IMR-90 (cell line): ENCODE results near the gene PDGFC. TPM values are rescaled to one million over a fixed set of nuclear protein-coding genes. Genes with fewer than 3 reads are reported as not detected.

ENCODE experiments used
- ATAC-seq: fragments of 200-7000 bp; cut with Tn5 transposase; 2 replicates; pipeline ENCODE4 v1.9.1; 2020; ENCODE audit warnings: low read depth, mild to moderate bottlenecking, moderate library complexity
- BruUV-seq: library from RNA; stranded (reverse); fragments of 400-500 nt; replicated peaks from 2 replicates; lab custom pipeline; 2021; lab: Mats Ljungman, UMichigan
- CTCF ChIA-PET: fragments of 300-600 bp; formaldehyde crosslinking; extraction: SDS; loops from one replicate; lab custom pipeline; 2021; ENCODE audit warnings: antibody characterized with exemption; lab: Yijun Ruan, JAX
- POLR2A ChIA-PET: fragments of 300-600 bp; sonication (Branson Sonifier 250); formaldehyde crosslinking; loops from one replicate; lab custom pipeline; 2022; ENCODE audit warnings: antibody characterized with exemption; ENCODE audit not compliant: unreplicated experiment; lab: Charles Lee
- DNase-seq: peaks from one replicate; pipeline ENCODE4 v3.0.0; 2013
- H2AFZ ChIP-seq: replicated peaks from 2 replicates; pipeline ENCODE3; 2013; ENCODE audit warnings: low read length, mild to moderate bottlenecking; ENCODE audit not compliant: poor library complexity
- H2AK5ac ChIP-seq: 2 replicates; pipeline ENCODE4 v1.6.1; 2013; ENCODE audit warnings: low read depth, low read length, inconsistent platforms
- H2AK9ac ChIP-seq: replicated peaks from 2 replicates; pipeline ENCODE3; 2013; ENCODE audit warnings: mild to moderate bottlenecking, low read depth, low read length, moderate library complexity; ENCODE audit not compliant: poor library complexity
- H2BK120ac ChIP-seq: 2 replicates; pipeline ENCODE4 v1.6.1; 2013; ENCODE audit warnings: low read depth, low read length, inconsistent platforms
- H2BK15ac ChIP-seq: 3 replicates; pipeline ENCODE4 v1.6.1; 2013; ENCODE audit warnings: low read depth, low read length, inconsistent platforms
- H2BK20ac ChIP-seq: 2 replicates; pipeline ENCODE4 v1.6.1; 2013; ENCODE audit warnings: low read depth, mild to moderate bottlenecking, inconsistent platforms, low read length, moderate library complexity
- H2BK5ac ChIP-seq: 2 replicates; pipeline ENCODE4 v1.6.1; 2013; ENCODE audit warnings: mild to moderate bottlenecking, low read depth, low read length, inconsistent platforms; ENCODE audit not compliant: poor library complexity, severe bottlenecking
- H3K14ac ChIP-seq: replicated peaks from 2 replicates; pipeline ENCODE4 v1.6.1; 2013; ENCODE audit warnings: low read depth, low read length, inconsistent platforms
- H3K18ac ChIP-seq: 2 replicates; pipeline ENCODE4 v1.6.1; 2013; ENCODE audit warnings: low read depth, low read length, control low read depth
- H3K23ac ChIP-seq: 2 replicates; pipeline ENCODE4 v1.6.1; 2013; ENCODE audit warnings: low read depth, low read length, inconsistent platforms
- H3K27ac ChIP-seq: 2 replicates; pipeline ENCODE4 v1.5.1; 2013; ENCODE audit warnings: mild to moderate bottlenecking, control low read depth, low read length; ENCODE audit not compliant: insufficient read depth
- H3K27me3 ChIP-seq: 2 replicates; pipeline ENCODE4 v1.6.1; 2013; ENCODE audit warnings: low read length; ENCODE audit not compliant: control insufficient read depth, insufficient read depth
- H3K36me3 ChIP-seq: 2 replicates; pipeline ENCODE4 v1.6.1; 2013; ENCODE audit warnings: low read length, mixed read lengths; ENCODE audit not compliant: control insufficient read depth, insufficient read depth
- H3K4ac ChIP-seq: 2 replicates; pipeline ENCODE4 v1.6.1; 2013; ENCODE audit warnings: low read depth, low read length, inconsistent platforms
- H3K4me1 ChIP-seq: 2 replicates; pipeline ENCODE4 v1.6.1; 2013; ENCODE audit warnings: low read length, mixed read lengths; ENCODE audit not compliant: control insufficient read depth, insufficient read depth
- H3K4me2 ChIP-seq: 2 replicates; pipeline ENCODE4 v1.6.1; 2013; ENCODE audit warnings: low read depth, mild to moderate bottlenecking, control low read depth, low read length, moderate library complexity
- H3K4me3 ChIP-seq: 2 replicates; pipeline ENCODE4 v1.5.1; 2013; ENCODE audit warnings: low read depth, mild to moderate bottlenecking, control low read depth, low read length, moderate library complexity; ENCODE audit not compliant: insufficient read depth
- H3K56ac ChIP-seq: 2 replicates; pipeline ENCODE4 v1.6.1; 2013; ENCODE audit warnings: low read length, inconsistent platforms; ENCODE audit not compliant: insufficient read depth; ENCODE audit errors: extremely low read depth
- H3K79me1 ChIP-seq, 2 experiments: 2 replicates each; pipeline ENCODE4 v1.6.1; 2013; ENCODE audit warnings: low read length in 2 of 2, inconsistent platforms in 1 of 2, low read depth in 1 of 2
- H3K9ac ChIP-seq: 2 replicates; pipeline ENCODE4 v1.6.1; 2013; ENCODE audit warnings: low read depth, low read length, control low read depth
- H3K9me1 ChIP-seq: 2 replicates; pipeline ENCODE4 v1.6.1; 2013; ENCODE audit warnings: low read length, inconsistent platforms; ENCODE audit not compliant: insufficient read depth
- H3K9me3 ChIP-seq: 2 replicates; pipeline ENCODE4 v1.6.1; 2013; ENCODE audit warnings: low read length; ENCODE audit not compliant: control insufficient read depth, insufficient read depth
- H4K20me1 ChIP-seq: 2 replicates; pipeline ENCODE4 v1.6.1; 2013; ENCODE audit warnings: low read length, inconsistent platforms; ENCODE audit not compliant: insufficient read depth
- H4K5ac ChIP-seq: 2 replicates; pipeline ENCODE4 v1.6.1; 2013; ENCODE audit warnings: mild to moderate bottlenecking, low read depth, low read length, control low read depth
- H4K8ac ChIP-seq, 2 experiments: 2 replicates each; pipeline ENCODE4 v1.6.1; 2013; ENCODE audit warnings: low read depth in 2 of 2, low read length in 2 of 2, control low read depth in 1 of 2, inconsistent platforms in 1 of 2
- H4K91ac ChIP-seq: 2 replicates; pipeline ENCODE4 v1.6.1; 2013; ENCODE audit warnings: low read depth, low read length, inconsistent platforms; ENCODE audit not compliant: insufficient read depth
- BHLHE40 ChIP-seq: fragments of 150-350 bp; IDR thresholded peaks from 2 replicates; pipeline ENCODE4 v1.6.1; 2016; ENCODE audit warnings: mild to moderate bottlenecking, low read depth, low read length
- CEBPB ChIP-seq: IDR thresholded peaks from 2 replicates; pipeline ENCODE4 v1.6.1; 2012; ENCODE audit warnings: low read depth, low read length, improper control_type of control experiment
- CHD1 ChIP-seq: IDR thresholded peaks from 2 replicates; pipeline ENCODE4 v1.6.1; 2012; ENCODE audit warnings: low read depth, low read length, improper control_type of control experiment
- CTCF ChIP-seq: conservative IDR thresholded peaks from 2 replicates; pipeline ENCODE4 v1.5.1; 2012; ENCODE audit warnings: mild to moderate bottlenecking, low read depth, low read length, improper control_type of control experiment
- ELK1 ChIP-seq: fragments of 150-350 bp; IDR thresholded peaks from 2 replicates; pipeline ENCODE4 v1.6.1; 2016; ENCODE audit warnings: low read depth, mild to moderate bottlenecking, low read length, moderate library complexity, borderline replicate concordance
- FOS ChIP-seq: fragments of 150-350 bp; IDR thresholded peaks from 2 replicates; pipeline ENCODE4 v1.6.1; 2016; ENCODE audit warnings: low read depth, low read length
- MAFK ChIP-seq: IDR thresholded peaks from 2 replicates; pipeline ENCODE4 v1.6.1; 2012; ENCODE audit warnings: low read depth, low read length, improper control_type of control experiment
- MAZ ChIP-seq: IDR thresholded peaks from 2 replicates; pipeline ENCODE4 v1.6.1; 2012; ENCODE audit warnings: low read depth, mild to moderate bottlenecking, low read length, improper control_type of control experiment, moderate library complexity, borderline replicate concordance
- MXI1 ChIP-seq: IDR thresholded peaks from 2 replicates; pipeline ENCODE4 v1.6.1; 2012; ENCODE audit warnings: low read depth, mild to moderate bottlenecking, low read length, moderate library complexity, borderline replicate concordance
- NFE2L2 ChIP-seq: fragments of 150-350 bp; IDR thresholded peaks from 2 replicates; pipeline ENCODE4 v1.6.1; 2016; ENCODE audit warnings: low read depth, mild to moderate bottlenecking, low read length
- POLR2A ChIP-seq: IDR thresholded peaks from 2 replicates; pipeline ENCODE4 v1.6.1; 2012; ENCODE audit warnings: mild to moderate bottlenecking, low read depth, low read length
- RCOR1 ChIP-seq: IDR thresholded peaks from 2 replicates; pipeline ENCODE4 v1.6.1; 2012; ENCODE audit warnings: mild to moderate bottlenecking, low read length, improper control_type of control experiment; ENCODE audit not compliant: insufficient replicate concordance
- RFX5 ChIP-seq: IDR thresholded peaks from 2 replicates; pipeline ENCODE4 v1.8.0; 2012; ENCODE audit warnings: low read depth, mild to moderate bottlenecking, low read length, moderate library complexity
- SMC3 ChIP-seq: fragments of 150-350 bp; IDR thresholded peaks from 2 replicates; pipeline ENCODE4 v1.6.1; 2016; ENCODE audit warnings: low read depth, mild to moderate bottlenecking, antibody characterized with exemption, low read length, moderate library complexity
- USF2 ChIP-seq: fragments of 150-350 bp; IDR thresholded peaks from 2 replicates; pipeline ENCODE4 v1.6.1; 2017; ENCODE audit warnings: mild to moderate bottlenecking, antibody characterized with exemption, low read length, low read depth
- WGBS, 2 experiments: methylation state at CpG; one replicate each; pipeline versions ENCODE4 v1.1.5 to v1.1.7; 2013; ENCODE audit warnings: missing lambda C conversion rate in 2 of 2; ENCODE audit not compliant: insufficient read length in 1 of 2; ENCODE audit errors: extremely low coverage in 2 of 2; 5-methylcytosine and 5-hydroxymethylcytosine counted together
- dilution Hi-C: fragments of 300-500 bp; cut with HindIII; formaldehyde crosslinking; loops from one replicate; pipeline ENCODE4 v1.14.3; 2018; ENCODE audit warnings: low sequenced_read_pairs; ENCODE audit not compliant: unreplicated experiment
- in situ Hi-C: fragments of 300-500 bp; cut with MboI; formaldehyde crosslinking; loops from 3 replicates; pipeline ENCODE4 v1.14.3; 2019; ENCODE audit warnings: low sequenced_read_pairs, inconsistent platforms, mixed read lengths
- intact Hi-C: fragments of 100-400 bp; cut with micrococcal nuclease; formaldehyde crosslinking; loops from 2 replicates; pipeline ENCODE4 v1.10.0; 2022
- polyA plus RNA-seq, 3 experiments: library from polyadenylated mRNA; depleted of rRNA; stranded (reverse); fragments of >200 nt; gene quantifications; 2 replicates each; pipeline ENCODE4 v1.2.3, GENCODE V29; 2012; ENCODE audit warnings: low replicate concordance in 1 of 3
- total RNA-seq: library from RNA; depleted of rRNA; stranded (reverse); fragments of >200 nt; gene quantifications from 2 replicates; pipeline ENCODE4 v1.2.3, GENCODE V29; 2012

PDGFC gene
- total and polyA plus RNA-seq, 2 of the 4 experiments (the other 2 are of a cell fraction): 19.8 to 90.7 TPM

GRCh38 chr4:156725257-156725656 lies 246.3 kb downstream of the PDGFC start:
- no peaks in the 10 kb centered on the region for H3K36me3 ChIP-seq
- no peak overlapping the region for H3K4me3 ChIP-seq
- in situ Hi-C loops (no loop called here), dilution Hi-C loops (no loop called here), intact Hi-C loops (no loop called here)
- ChIA-PET CTCF (no interaction called here), POLR2A (no interaction called here)
- H4K8ac ChIP-seq: no peak overlapping the region
- no peak overlapping the region for H3K4ac ChIP-seq
- no peak overlapping the region for H2BK15ac ChIP-seq
- no peak overlapping the region for H3K4me2 ChIP-seq
- H3K9me3 ChIP-seq: peaks cover 3% of the 10 kb centered on the region; the same call in 1 of the 2 replicates
- no peak overlapping the region for H2BK5ac ChIP-seq
- no peaks in the 10 kb centered on the region for H3K9me1 ChIP-seq
- H2BK120ac ChIP-seq: no peak overlapping the region
- no peak overlapping the region for H3K23ac ChIP-seq
- no peak overlapping the region for H3K27ac ChIP-seq
- no peak overlapping the region for H3K18ac ChIP-seq
- no peak overlapping the region for H3K14ac ChIP-seq
- no peak overlapping the region for H2AK9ac ChIP-seq
- no peaks in the 10 kb centered on the region for H3K4me1 ChIP-seq
- H3K27me3 ChIP-seq: no peaks in the 10 kb centered on the region
- no TSS peak for BruUV-seq
- no peak overlapping the region for H2BK20ac ChIP-seq
- ATAC-seq (no peak), DNase-seq (no peak)
- 86% methylated on average over 1 of the region's 2 CpGs; no CpG with 5 or more reads in 1 of the 2 experiments for WGBS, 2 experiments
- no peaks in the 10 kb centered on the region for H4K20me1 ChIP-seq
- H3K56ac ChIP-seq: no peak overlapping the region
- no peak for TF ChIP-seq MXI1
- no peak for TF ChIP-seq CEBPB
- TF ChIP-seq FOS: no peak
- no peak for TF ChIP-seq CTCF
- TF ChIP-seq POLR2A: no peak
- no peak for TF ChIP-seq USF2
- TF ChIP-seq SMC3: no peak
- TF ChIP-seq MAFK: no peak
- no peak for TF ChIP-seq CHD1
- TF ChIP-seq NFE2L2: no peak
- no peak for TF ChIP-seq BHLHE40
- TF ChIP-seq RFX5: no peak
- TF ChIP-seq RCOR1: no peak
- no peak for TF ChIP-seq MAZ
- TF ChIP-seq ELK1: no peak
- H2AFZ ChIP-seq: no peak overlapping the region
- no peak overlapping the region for H4K91ac ChIP-seq
- H3K79me1 ChIP-seq: no peaks in the 10 kb centered on the region
- no peak overlapping the region for H2AK5ac ChIP-seq
- H3K9ac ChIP-seq: no peak overlapping the region
- H4K5ac ChIP-seq: no peak overlapping the region
